SU-DHL-6 (cell line): ENCODE data around the gene TENT5C.

ENCODE experiments used
- H2AFZ ChIP-seq: fragments of 200-600 bp; sonication (generic); 2 replicates; pipeline ENCODE4 v1.6.1; 2014; ENCODE audit warnings: low read depth, mild to moderate bottlenecking, moderate library complexity, mixed read lengths, antibody characterized with exemption, low read length; ENCODE audit not compliant: severe bottlenecking
- H3F3A ChIP-seq: fragments of 200-600 bp; shearing (Covaris generic); 2 replicates; pipeline ENCODE4 v1.6.0; 2016; ENCODE audit warnings: antibody characterized with exemption, mild to moderate bottlenecking; ENCODE audit not compliant: insufficient read depth
- H3K27ac ChIP-seq: fragments of 200-600 bp; sonication (generic); 2 replicates; pipeline ENCODE4 v1.5.1; 2016; ENCODE audit warnings: low read depth, mild to moderate bottlenecking, low read length, moderate library complexity, mixed read lengths
- H3K27me3 ChIP-seq: fragments of 200-600 bp; sonication (generic), shearing (Covaris generic); 2 replicates; pipeline ENCODE4 v1.6.0; 2014; ENCODE audit warnings: mild to moderate bottlenecking, low read length
- H3K36me3 ChIP-seq: fragments of 200-600 bp; sonication (generic); 2 replicates; pipeline ENCODE4 v1.6.1; 2014; ENCODE audit warnings: mild to moderate bottlenecking, low read length, mixed read lengths
- H3K4me2 ChIP-seq: fragments of 300-600, 200-600 bp; shearing (Covaris generic), sonication (generic); 2 replicates; pipeline ENCODE4 v1.6.0; 2014; ENCODE audit warnings: low read length, low read depth, mild to moderate bottlenecking; ENCODE audit not compliant: poor library complexity, severe bottlenecking
- H3K4me3 ChIP-seq: fragments of 200-600 bp; sonication (generic); 2 replicates; pipeline ENCODE4 v1.5.1; 2014; ENCODE audit warnings: antibody characterized with exemption, low read length, mild to moderate bottlenecking, mixed read lengths; ENCODE audit not compliant: insufficient read depth, poor library complexity, severe bottlenecking
- H3K79me2 ChIP-seq: fragments of 200-600 bp; sonication (generic); 2 replicates; pipeline ENCODE4 v1.6.1; 2014; ENCODE audit warnings: mild to moderate bottlenecking, low read length, moderate library complexity; ENCODE audit not compliant: insufficient read depth
- H3K9ac ChIP-seq: fragments of 200-600 bp; sonication (generic); 2 replicates; pipeline ENCODE4 v1.7.0; 2014; ENCODE audit warnings: mild to moderate bottlenecking, low read length
- H3K9me2 ChIP-seq: fragments of 200-600 bp; sonication (generic); replicated peaks from 2 replicates; pipeline ENCODE4 v1.6.1; 2014; ENCODE audit warnings: low read length; ENCODE audit not compliant: insufficient read depth
- H3K9me3 ChIP-seq: fragments of 200-600 bp; sonication (generic); 2 replicates; pipeline ENCODE4 v1.6.1; 2014; ENCODE audit warnings: low read length, mixed read lengths; ENCODE audit not compliant: insufficient read depth
- H4K20me1 ChIP-seq: fragments of 200-600 bp; sonication (generic); 2 replicates; pipeline ENCODE4 v1.6.1; 2014; ENCODE audit warnings: low read depth, mild to moderate bottlenecking, antibody characterized with exemption, low read length, moderate library complexity, mixed read lengths
- EZH2phosphoT487 ChIP-seq: fragments of 200-600 bp; sonication (generic), shearing (Covaris generic); conservative IDR thresholded peaks from 2 replicates; pipeline ENCODE4 v1.6.1; 2018; ENCODE audit warnings: mild to moderate bottlenecking, antibody characterized with exemption, low read length, moderate library complexity, mixed read lengths
- TF ChIP-seq, protein P1 (sequence below): fragments of 200-600 bp; sonication (generic); IDR thresholded peaks from one replicate; pipeline ENCODE4 v1.5.1; 2017; ENCODE audit warnings: antibody characterized with exemption, mild to moderate bottlenecking, low read length, moderate library complexity; ENCODE audit not compliant: insufficient read depth, poor library complexity, severe bottlenecking

TENT5C gene

GRCh38 chr1:117583247-117583646, 22.6 kb upstream of the TENT5C start:
- Histone ChIP-seq H3K9me2 (no peaks in the 10 kb centered on the region), H3F3A (no peaks in the 10 kb centered on the region), H4K20me1 (no peaks in the 10 kb centered on the region), H3K36me3 (no peaks in the 10 kb centered on the region), H3K4me3 (no peak overlapping the region), H3K4me2 (no peak overlapping the region), H3K9me3 (no peaks in the 10 kb centered on the region), H3K79me2 (no peaks in the 10 kb centered on the region), H3K27me3 (no peaks in the 10 kb centered on the region), H3K9ac (no peak overlapping the region), H3K27ac (no peak overlapping the region), H2AFZ (no peak overlapping the region)
- no peak for TF ChIP-seq EZH2phosphoT487
- TF ChIP-seq, protein P1, sequence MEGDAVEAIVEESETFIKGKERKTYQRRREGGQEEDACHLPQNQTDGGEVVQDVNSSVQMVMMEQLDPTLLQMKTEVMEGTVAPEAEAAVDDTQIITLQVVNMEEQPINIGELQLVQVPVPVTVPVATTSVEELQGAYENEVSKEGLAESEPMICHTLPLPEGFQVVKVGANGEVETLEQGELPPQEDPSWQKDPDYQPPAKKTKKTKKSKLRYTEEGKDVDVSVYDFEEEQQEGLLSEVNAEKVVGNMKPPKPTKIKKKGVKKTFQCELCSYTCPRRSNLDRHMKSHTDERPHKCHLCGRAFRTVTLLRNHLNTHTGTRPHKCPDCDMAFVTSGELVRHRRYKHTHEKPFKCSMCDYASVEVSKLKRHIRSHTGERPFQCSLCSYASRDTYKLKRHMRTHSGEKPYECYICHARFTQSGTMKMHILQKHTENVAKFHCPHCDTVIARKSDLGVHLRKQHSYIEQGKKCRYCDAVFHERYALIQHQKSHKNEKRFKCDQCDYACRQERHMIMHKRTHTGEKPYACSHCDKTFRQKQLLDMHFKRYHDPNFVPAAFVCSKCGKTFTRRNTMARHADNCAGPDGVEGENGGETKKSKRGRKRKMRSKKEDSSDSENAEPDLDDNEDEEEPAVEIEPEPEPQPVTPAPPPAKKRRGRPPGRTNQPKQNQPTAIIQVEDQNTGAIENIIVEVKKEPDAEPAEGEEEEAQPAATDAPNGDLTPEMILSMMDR, result no peak

DNA sequence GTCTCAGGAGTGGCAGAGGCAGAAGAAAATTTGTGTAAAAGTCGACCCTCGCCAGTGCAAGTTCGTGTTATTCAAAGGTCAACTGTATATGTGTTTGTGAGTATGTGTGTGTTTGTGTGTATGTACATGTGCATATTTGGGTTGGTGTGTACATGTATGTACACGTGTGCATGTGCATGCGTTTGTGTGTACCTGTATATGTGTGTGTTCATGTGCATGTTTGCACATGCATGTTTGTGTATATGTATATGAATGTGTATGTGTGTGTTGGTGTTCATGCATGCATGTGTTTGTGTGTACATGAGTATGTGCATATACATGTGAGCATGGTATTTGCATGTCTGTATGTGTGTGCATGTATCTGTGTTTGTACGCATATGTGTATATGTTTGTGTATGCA, 21.7 kb upstream of the TENT5C start:
- TF ChIP-seq, protein P1, result no peak
- no peak for TF ChIP-seq EZH2phosphoT487
- no peaks in the 10 kb centered on the region for H3F3A ChIP-seq

GRCh38 chr1:117585086-117585485, 20.8 kb upstream of the TENT5C start:
- TF ChIP-seq EZH2phosphoT487, result no peak
- TF ChIP-seq, protein P1, result no peak
- Histone ChIP-seq H3K27me3 (no peaks in the 10 kb centered on the region), H3F3A (no peaks in the 10 kb centered on the region), H3K36me3 (no peaks in the 10 kb centered on the region), H3K27ac (no peak overlapping the region), H2AFZ (no peak overlapping the region), H3K9me3 (no peaks in the 10 kb centered on the region), H3K9me2 (no peaks in the 10 kb centered on the region), H3K4me3 (no peak overlapping the region), H3K4me2 (no peak overlapping the region), H4K20me1 (no peaks in the 10 kb centered on the region), H3K79me2 (no peaks in the 10 kb centered on the region), H3K9ac (no peak overlapping the region)

More for the DNA sequence above, 21.7 kb upstream of the TENT5C start:
- H2AFZ ChIP-seq, result no peak overlapping the region
- no peak overlapping the region for H3K27ac ChIP-seq
- no peak overlapping the region for H3K9ac ChIP-seq
- no peak overlapping the region for H3K4me3 ChIP-seq
- H3K4me2 ChIP-seq, result no peak overlapping the region
- H3K79me2 ChIP-seq, result no peaks in the 10 kb centered on the region
- no peaks in the 10 kb centered on the region for H4K20me1 ChIP-seq
- H3K36me3 ChIP-seq, result no peaks in the 10 kb centered on the region
- no peaks in the 10 kb centered on the region for H3K9me2 ChIP-seq
- no peaks in the 10 kb centered on the region for H3K27me3 ChIP-seq
- H3K9me3 ChIP-seq, result no peaks in the 10 kb centered on the region
